SK-N-SH treated with all-trans-retinoic acid at 6 μM for 48 hours (cell line): ENCODE measurements around the gene IER2.

Experiments used
- ATAC-seq: fragments of 200-7000 bp; cut with Tn5 transposase; 3 replicates; pipeline ENCODE4 v1.9.1; 2020; ENCODE audit warnings: mild to moderate bottlenecking, moderate library complexity
- BACH2 ChIP-seq: fragments of 250-450 bp; sonication (Bioruptor Pico); IDR thresholded peaks from 2 replicates; pipeline ENCODE4 v1.9.0; 2021; ENCODE audit warnings: mild to moderate bottlenecking, borderline replicate concordance
- CSDC2 ChIP-seq: fragments of 250-450 bp; sonication (Bioruptor Pico); IDR thresholded peaks from 2 replicates; pipeline ENCODE4 v1.5.0; 2020; ENCODE audit warnings: mild to moderate bottlenecking, moderate library complexity
- ESRRG ChIP-seq: fragments of 250-450 bp; sonication (Bioruptor Pico); IDR thresholded peaks from 2 replicates; pipeline ENCODE4 v1.6.1; 2021; ENCODE audit warnings: mild to moderate bottlenecking
- GLIS3 ChIP-seq: fragments of 250-450 bp; sonication (Bioruptor Pico); IDR thresholded peaks from 2 replicates; pipeline ENCODE4 v1.5.0; 2020; ENCODE audit warnings: mild to moderate bottlenecking, moderate library complexity
- ISL1 ChIP-seq: fragments of 250-450 bp; sonication (Bioruptor Pico); IDR thresholded peaks from 2 replicates; pipeline ENCODE4 v2.1.2; 2022; ENCODE audit warnings: mild to moderate bottlenecking, moderate library complexity
- OSR1 ChIP-seq: fragments of 250-450 bp; sonication (Bioruptor Pico); IDR thresholded peaks from 2 replicates; pipeline ENCODE4 v1.8.0; 2022; ENCODE audit warnings: moderate library complexity, mild to moderate bottlenecking, inconsistent platforms
- PPARA ChIP-seq: fragments of 250-450 bp; sonication (Bioruptor Pico); IDR thresholded peaks from 2 replicates; pipeline ENCODE4 v1.5.0; 2020; ENCODE audit warnings: mild to moderate bottlenecking, borderline replicate concordance
- RARB ChIP-seq: fragments of 250-450 bp; sonication (Bioruptor Pico); IDR thresholded peaks from 2 replicates; pipeline ENCODE4 v1.8.0; 2021; ENCODE audit warnings: mild to moderate bottlenecking, moderate library complexity
- SNAI2 ChIP-seq: fragments of 250-450 bp; sonication (Bioruptor Pico); IDR thresholded peaks from 2 replicates; pipeline ENCODE4 v1.5.0; 2020; ENCODE audit warnings: mild to moderate bottlenecking, moderate library complexity
- TCF4 ChIP-seq: fragments of 250-450 bp; sonication (Bioruptor Pico); IDR thresholded peaks from 2 replicates; pipeline ENCODE4 v1.8.0; 2021; ENCODE audit warnings: mild to moderate bottlenecking, moderate library complexity, borderline replicate concordance
- TOX ChIP-seq: fragments of 250-450 bp; sonication (Bioruptor Pico); IDR thresholded peaks from 2 replicates; pipeline ENCODE4 v1.8.0; 2021; ENCODE audit warnings: mild to moderate bottlenecking, moderate library complexity, borderline replicate concordance
- ZFP3 ChIP-seq: fragments of 250-450 bp; sonication (Bioruptor Pico); IDR thresholded peaks from 2 replicates; pipeline ENCODE4 v1.5.0; 2020; ENCODE audit warnings: mild to moderate bottlenecking, moderate library complexity
- ZFP30 ChIP-seq: fragments of 450-650 bp; formaldehyde crosslinking; IDR thresholded peaks from 2 replicates; pipeline ENCODE4 v1.5.0; 2022; ENCODE audit warnings: mild to moderate bottlenecking, moderate library complexity
- ZNF565 ChIP-seq: fragments of 450-650 bp; formaldehyde crosslinking; conservative IDR thresholded peaks from 2 replicates; pipeline ENCODE4 v1.5.0; 2020; ENCODE audit warnings: low read depth, mild to moderate bottlenecking, moderate library complexity
- ZNF70 ChIP-seq: fragments of 450-650 bp; formaldehyde crosslinking; IDR thresholded peaks from 2 replicates; pipeline ENCODE4 v1.5.0; 2020; ENCODE audit warnings: mild to moderate bottlenecking, moderate library complexity
- TF ChIP-seq, protein P1 (sequence below): fragments of 250-450 bp; sonication (Bioruptor Pico); IDR thresholded peaks from 2 replicates; pipeline ENCODE4 v1.5.0; 2020; ENCODE audit warnings: mild to moderate bottlenecking, moderate library complexity
- TF ChIP-seq, protein P2 (sequence below): fragments of 250-450 bp; sonication (Bioruptor Pico); IDR thresholded peaks from 2 replicates; pipeline ENCODE4 v1.8.0; 2020; ENCODE audit warnings: mild to moderate bottlenecking, moderate library complexity, borderline replicate concordance
- TF ChIP-seq, protein P3 (sequence below): fragments of 250-450 bp; sonication (Bioruptor Pico); IDR thresholded peaks from 2 replicates; pipeline ENCODE4 v1.8.0; 2021; ENCODE audit warnings: low read depth, mild to moderate bottlenecking, moderate library complexity, borderline replicate concordance
- TF ChIP-seq, protein P4 (sequence below): fragments of 250-450 bp; sonication (Bioruptor Pico); IDR thresholded peaks from 2 replicates; pipeline ENCODE4 v1.5.1; 2020; ENCODE audit warnings: low read depth, mild to moderate bottlenecking, moderate library complexity

Gene IER2

DNA sequence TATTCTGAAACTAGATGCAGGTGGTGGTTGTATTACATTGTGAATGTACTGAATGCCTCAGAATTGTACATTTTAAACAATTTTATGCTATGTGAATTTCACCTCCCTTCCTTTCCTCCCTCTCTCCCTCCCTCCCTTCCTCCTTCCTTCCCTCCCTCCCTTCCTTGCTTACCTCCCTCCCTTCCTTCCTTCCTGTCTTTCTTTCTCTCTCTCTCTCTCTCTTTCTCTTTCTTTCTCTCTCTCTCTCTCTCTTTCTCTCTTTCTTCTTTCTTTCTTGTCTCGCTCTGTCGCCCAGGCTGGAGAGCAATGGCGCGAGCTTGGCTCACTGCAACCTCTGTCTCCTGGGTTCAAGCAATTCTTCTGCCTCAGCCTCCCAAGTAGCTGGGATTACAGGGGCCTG is 37.2 kb downstream of the IER2 start:
- TF ChIP-seq OSR1 (CRISPR knock-in tag) (no peak), PPARA (no peak), ZNF70 (no peak), ZFP3 (CRISPR knock-in tag) (no peak), ZNF565 (CRISPR knock-in tag) (no peak), SNAI2 (CRISPR knock-in tag) (no peak), CSDC2 (CRISPR knock-in tag) (no peak), TCF4 (no peak), ZFP30 (CRISPR knock-in tag) (no peak), ISL1 (CRISPR knock-in tag) (no peak), TOX (CRISPR knock-in tag) (no peak)
- TF ChIP-seq, protein P1, sequence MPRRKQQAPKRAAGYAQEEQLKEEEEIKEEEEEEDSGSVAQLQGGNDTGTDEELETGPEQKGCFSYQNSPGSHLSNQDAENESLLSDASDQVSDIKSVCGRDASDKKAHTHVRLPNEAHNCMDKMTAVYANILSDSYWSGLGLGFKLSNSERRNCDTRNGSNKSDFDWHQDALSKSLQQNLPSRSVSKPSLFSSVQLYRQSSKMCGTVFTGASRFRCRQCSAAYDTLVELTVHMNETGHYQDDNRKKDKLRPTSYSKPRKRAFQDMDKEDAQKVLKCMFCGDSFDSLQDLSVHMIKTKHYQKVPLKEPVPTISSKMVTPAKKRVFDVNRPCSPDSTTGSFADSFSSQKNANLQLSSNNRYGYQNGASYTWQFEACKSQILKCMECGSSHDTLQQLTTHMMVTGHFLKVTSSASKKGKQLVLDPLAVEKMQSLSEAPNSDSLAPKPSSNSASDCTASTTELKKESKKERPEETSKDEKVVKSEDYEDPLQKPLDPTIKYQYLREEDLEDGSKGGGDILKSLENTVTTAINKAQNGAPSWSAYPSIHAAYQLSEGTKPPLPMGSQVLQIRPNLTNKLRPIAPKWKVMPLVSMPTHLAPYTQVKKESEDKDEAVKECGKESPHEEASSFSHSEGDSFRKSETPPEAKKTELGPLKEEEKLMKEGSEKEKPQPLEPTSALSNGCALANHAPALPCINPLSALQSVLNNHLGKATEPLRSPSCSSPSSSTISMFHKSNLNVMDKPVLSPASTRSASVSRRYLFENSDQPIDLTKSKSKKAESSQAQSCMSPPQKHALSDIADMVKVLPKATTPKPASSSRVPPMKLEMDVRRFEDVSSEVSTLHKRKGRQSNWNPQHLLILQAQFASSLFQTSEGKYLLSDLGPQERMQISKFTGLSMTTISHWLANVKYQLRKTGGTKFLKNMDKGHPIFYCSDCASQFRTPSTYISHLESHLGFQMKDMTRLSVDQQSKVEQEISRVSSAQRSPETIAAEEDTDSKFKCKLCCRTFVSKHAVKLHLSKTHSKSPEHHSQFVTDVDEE (CRISPR knock-in tag) = no peak
- TF ChIP-seq, protein P2, sequence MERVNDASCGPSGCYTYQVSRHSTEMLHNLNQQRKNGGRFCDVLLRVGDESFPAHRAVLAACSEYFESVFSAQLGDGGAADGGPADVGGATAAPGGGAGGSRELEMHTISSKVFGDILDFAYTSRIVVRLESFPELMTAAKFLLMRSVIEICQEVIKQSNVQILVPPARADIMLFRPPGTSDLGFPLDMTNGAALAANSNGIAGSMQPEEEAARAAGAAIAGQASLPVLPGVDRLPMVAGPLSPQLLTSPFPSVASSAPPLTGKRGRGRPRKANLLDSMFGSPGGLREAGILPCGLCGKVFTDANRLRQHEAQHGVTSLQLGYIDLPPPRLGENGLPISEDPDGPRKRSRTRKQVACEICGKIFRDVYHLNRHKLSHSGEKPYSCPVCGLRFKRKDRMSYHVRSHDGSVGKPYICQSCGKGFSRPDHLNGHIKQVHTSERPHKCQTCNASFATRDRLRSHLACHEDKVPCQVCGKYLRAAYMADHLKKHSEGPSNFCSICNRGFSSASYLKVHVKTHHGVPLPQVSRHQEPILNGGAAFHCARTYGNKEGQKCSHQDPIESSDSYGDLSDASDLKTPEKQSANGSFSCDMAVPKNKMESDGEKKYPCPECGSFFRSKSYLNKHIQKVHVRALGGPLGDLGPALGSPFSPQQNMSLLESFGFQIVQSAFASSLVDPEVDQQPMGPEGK (CRISPR knock-in tag) = no peak
- TF ChIP-seq, protein P3, sequence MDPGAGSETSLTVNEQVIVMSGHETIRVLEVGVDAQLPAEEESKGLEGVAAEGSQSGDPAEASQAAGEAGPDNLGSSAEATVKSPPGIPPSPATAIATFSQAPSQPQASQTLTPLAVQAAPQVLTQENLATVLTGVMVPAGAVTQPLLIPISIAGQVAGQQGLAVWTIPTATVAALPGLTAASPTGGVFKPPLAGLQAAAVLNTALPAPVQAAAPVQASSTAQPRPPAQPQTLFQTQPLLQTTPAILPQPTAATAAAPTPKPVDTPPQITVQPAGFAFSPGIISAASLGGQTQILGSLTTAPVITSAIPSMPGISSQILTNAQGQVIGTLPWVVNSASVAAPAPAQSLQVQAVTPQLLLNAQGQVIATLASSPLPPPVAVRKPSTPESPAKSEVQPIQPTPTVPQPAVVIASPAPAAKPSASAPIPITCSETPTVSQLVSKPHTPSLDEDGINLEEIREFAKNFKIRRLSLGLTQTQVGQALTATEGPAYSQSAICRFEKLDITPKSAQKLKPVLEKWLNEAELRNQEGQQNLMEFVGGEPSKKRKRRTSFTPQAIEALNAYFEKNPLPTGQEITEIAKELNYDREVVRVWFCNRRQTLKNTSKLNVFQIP = no peak

DNA sequence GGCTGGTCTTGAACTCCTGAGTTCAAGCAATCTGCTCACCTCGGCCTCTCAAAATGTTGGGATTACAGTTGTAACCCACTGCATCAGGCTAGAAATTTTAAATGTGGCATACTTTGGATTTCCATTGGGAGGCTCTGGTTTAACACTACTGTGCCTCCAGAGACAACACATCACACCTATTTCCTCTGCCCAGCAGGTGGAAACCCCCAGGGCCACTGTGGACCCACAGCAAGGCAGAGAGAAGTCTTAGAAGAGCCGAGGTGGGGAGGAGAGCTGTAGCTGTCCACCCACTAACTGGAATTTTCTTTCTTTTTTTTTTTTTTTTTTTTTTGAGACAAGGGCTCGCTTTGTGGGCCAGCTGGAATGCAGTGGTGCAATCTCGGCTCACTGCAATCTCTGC is 39.4 kb downstream of the IER2 start:
- ATAC-seq = no peak
- no peak for TF ChIP-seq ZNF70
- no peak for TF ChIP-seq CSDC2 (CRISPR knock-in tag)
- TF ChIP-seq ISL1 (CRISPR knock-in tag) = no peak
- TF ChIP-seq, protein P3 = no peak
- no peak for TF ChIP-seq ESRRG
- TF ChIP-seq, protein P2 (CRISPR knock-in tag) = no peak
- TF ChIP-seq PPARA = no peak
- no peak for TF ChIP-seq SNAI2 (CRISPR knock-in tag)
- TF ChIP-seq, protein P4, sequence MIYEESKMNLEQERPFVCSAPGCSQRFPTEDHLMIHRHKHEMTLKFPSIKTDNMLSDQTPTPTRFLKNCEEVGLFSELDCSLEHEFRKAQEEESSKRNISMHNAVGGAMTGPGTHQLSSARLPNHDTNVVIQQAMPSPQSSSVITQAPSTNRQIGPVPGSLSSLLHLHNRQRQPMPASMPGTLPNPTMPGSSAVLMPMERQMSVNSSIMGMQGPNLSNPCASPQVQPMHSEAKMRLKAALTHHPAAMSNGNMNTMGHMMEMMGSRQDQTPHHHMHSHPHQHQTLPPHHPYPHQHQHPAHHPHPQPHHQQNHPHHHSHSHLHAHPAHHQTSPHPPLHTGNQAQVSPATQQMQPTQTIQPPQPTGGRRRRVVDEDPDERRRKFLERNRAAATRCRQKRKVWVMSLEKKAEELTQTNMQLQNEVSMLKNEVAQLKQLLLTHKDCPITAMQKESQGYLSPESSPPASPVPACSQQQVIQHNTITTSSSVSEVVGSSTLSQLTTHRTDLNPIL (CRISPR knock-in tag) = no peak
- TF ChIP-seq RARB = no peak
- no peak for TF ChIP-seq GLIS3 (CRISPR knock-in tag)
- TF ChIP-seq ZFP30 (CRISPR knock-in tag) = no peak
- no peak for TF ChIP-seq BACH2 (CRISPR knock-in tag)

More for the DNA sequence above, 37.2 kb downstream of the IER2 start:
- no peak for ATAC-seq
